Measurements from ENCODE around the gene INTS4.

Gene INTS4

GRCh38 chr11:78040691-78041379 lies 46.4 kb upstream of the INTS4 start:
- Histone ChIP-seq H3K27ac (ENCODE audit: extremely low read depth, low read depth, low read length) (no peak overlapping the region), H3K9me3 (ENCODE audit: control insufficient read depth, insufficient read depth, low read depth, low read length) (no peaks in the 10 kb centered on the region), H3K4me1 (ENCODE audit: control insufficient read depth, insufficient read depth, low read length) (no peaks in the 10 kb centered on the region), H3K36me3 (ENCODE audit: control insufficient read depth in 2 of 2, insufficient read depth in 1 of 2, low read length in 2 of 2) (no peaks in the 10 kb centered on the region), H3K4me3 (ENCODE audit: low read depth, low read length) (no peak overlapping the region)
- no peak for TF ChIP-seq ZNF112 (tag by site-specific recombination; IDR thresholded peaks at IDR 0.05)
- TF ChIP-seq FEZF1 (tag by site-specific recombination; IDR thresholded peaks at IDR 0.05): no peak
- TF ChIP-seq ZNF398 (tag by site-specific recombination; IDR thresholded peaks at IDR 0.05): no peak
- 0 out of 2 replicates have a peak, but pooled peaks have one; percentile 19 for TF ChIP-seq ZFHX2 (tag by site-specific recombination; conservative IDR thresholded peaks at IDR 0.05)
- no peak for TF ChIP-seq ZNF121 (tag by site-specific recombination; IDR thresholded peaks at IDR 0.05)
- TF ChIP-seq ZBTB6 (tag by site-specific recombination; IDR thresholded peaks at IDR 0.05): peak; percentile 35; the same call in 1 of the 2 replicates
- CTCF ChIA-PET: interaction anchor here (0.7 to 1.5 kb wide), 2 partner anchors 44 to 1195 kb away, joined by 3 read pairs; no protein-coding TSS in a partner anchor
- POLR2A ChIA-PET: interaction anchor here (3.3 kb wide), 1 partner anchor 46 kb away, joined by 15 read pairs; the partner anchor contains the start of gene INTS4

- Histone ChIP-seq H3K9me3 (ENCODE audit: control insufficient read depth, insufficient read depth, low read depth, low read length) (no peaks in the 10 kb centered on the region), H3K36me3 (ENCODE audit: control insufficient read depth in 2 of 2, insufficient read depth in 1 of 2, low read length in 2 of 2) (no peaks in the 10 kb centered on the region), H3K4me1 (ENCODE audit: control insufficient read depth, insufficient read depth, low read length) (no peaks in the 10 kb centered on the region), H3K27ac (ENCODE audit: extremely low read depth, low read depth, low read length) (peak overlapping the region; percentile 39), H3K4me3 (ENCODE audit: low read depth, low read length) (no peak overlapping the region)
- ChIA-PET CTCF (interaction anchor here (0.6 to 1.5 kb wide), 8 partner anchors 14 to 1196 kb away, joined by 3 to 6 read pairs (median 5); partner anchors contain the start of gene INTS4), POLR2A (interaction anchor here (0.6 to 3.3 kb wide), 6 partner anchors 9 to 99 kb away, joined by 3 to 15 read pairs (median 4); partner anchors contain the start of genes ALG8, INTS4 and NDUFC2)
- peak; percentile 93 for TF ChIP-seq PRDM1 (tag by site-specific recombination; IDR thresholded peaks at IDR 0.05)
- no peak for TF ChIP-seq ZNF501 (tag by site-specific recombination; IDR thresholded peaks at IDR 0.05)
- TF ChIP-seq ZFP41 (tag by site-specific recombination; IDR thresholded peaks at IDR 0.05; ENCODE audit: borderline replicate concordance): no peak
- peak; percentile 59; the same call in 1 of the 2 replicates for TF ChIP-seq ZNF518A (tag by site-specific recombination; conservative IDR thresholded peaks at IDR 0.05; ENCODE audit: low read depth)
- peak; percentile 52 for TF ChIP-seq ZNF335 (tag by site-specific recombination; conservative IDR thresholded peaks at IDR 0.05)
- TF ChIP-seq GFI1B (tag by site-specific recombination; IDR thresholded peaks at IDR 0.05): no peak
- TF ChIP-seq ZNF692 (tag by site-specific recombination; IDR thresholded peaks at IDR 0.05): no peak
- TF ChIP-seq ZNF398 (tag by site-specific recombination; IDR thresholded peaks at IDR 0.05): no peak
- TF ChIP-seq MZF1 (tag by site-specific recombination; IDR thresholded peaks at IDR 0.05; ENCODE audit: borderline replicate concordance): no peak
- no peak for TF ChIP-seq ZSCAN16 (tag by site-specific recombination; IDR thresholded peaks at IDR 0.05)
- peak; percentile 78 for TF ChIP-seq ZBTB17 (tag by site-specific recombination; IDR thresholded peaks at IDR 0.05)
- TF ChIP-seq ZNF362 (tag by site-specific recombination; IDR thresholded peaks at IDR 0.05): no peak
- no peak for TF ChIP-seq ZNF211 (tag by site-specific recombination; IDR thresholded peaks at IDR 0.05; ENCODE audit: low read depth)
- no peak for TF ChIP-seq GLI2 (tag by site-specific recombination; IDR thresholded peaks at IDR 0.05; ENCODE audit: borderline replicate concordance, low read depth)
Measured at GRCh38 chr11:78039919-78040671, 45.6 kb upstream of the INTS4 start.
